ENCODE results near the gene BNIP3.

The BNIP3 gene

GRCh38 chr10:131925716-131926115 is 56.0 kb downstream of the BNIP3 start:
- no peak for TF ChIP-seq CTCF (IDR thresholded peaks at IDR 0.05)
- intact Hi-C loops (cut with DNase I; ENCODE audit: low total_unique reads) = no loop called here
- Histone ChIP-seq H3K9me3 (peaks cover 0 to 11% (median 6%) of the 10 kb centered on the region in 3 donors), H3K4me3 (no peak overlapping the region), H3K4me1 (peaks cover 0 to 31% (median 19%) of the 10 kb centered on the region in 4 donors), H3K27me3 (no peaks in the 10 kb centered on the region), H3K36me3 (no peaks in the 10 kb centered on the region), H3K27ac (no peak overlapping the region)
- no peak for DNase-seq

- peaks cover 0 to 26% (median 16%) of the 10 kb centered on the region in 4 donors for H3K4me1 ChIP-seq
- TF ChIP-seq CTCF (IDR thresholded peaks at IDR 0.05) = no peak
- no peaks in the 10 kb centered on the region for H3K27me3 ChIP-seq
- DNase-seq = no peak
- intact Hi-C loops (cut with DNase I; ENCODE audit: low total_unique reads) = no loop called here
- peaks cover 0 to 11% (median 6%) of the 10 kb centered on the region in 3 donors for H3K9me3 ChIP-seq
- H3K4me3 ChIP-seq = no peak overlapping the region
- H3K36me3 ChIP-seq = no peaks in the 10 kb centered on the region
- no peak overlapping the region for H3K27ac ChIP-seq
These were observed 56.6 kb downstream of the BNIP3 start for GRCh38 chr10:131925011-131925649.

- no peak overlapping the region for H3K4me3 ChIP-seq
- no peak for TF ChIP-seq CTCF (IDR thresholded peaks at IDR 0.05)
- H3K9me3 ChIP-seq = peaks cover 0 to 11% (median 6%) of the 10 kb centered on the region in 3 donors
- H3K27ac ChIP-seq = no peak overlapping the region
- no peaks in the 10 kb centered on the region for H3K36me3 ChIP-seq
- intact Hi-C loops (cut with DNase I; ENCODE audit: low total_unique reads) = no loop called here
- peaks cover 0 to 8% (median 4%) of the 10 kb centered on the region in 4 donors for H3K4me1 ChIP-seq
- no peak for DNase-seq
- H3K27me3 ChIP-seq = no peaks in the 10 kb centered on the region
These were observed 58.5 kb downstream of the BNIP3 start for GRCh38 chr10:131923038-131923756.

DNA sequence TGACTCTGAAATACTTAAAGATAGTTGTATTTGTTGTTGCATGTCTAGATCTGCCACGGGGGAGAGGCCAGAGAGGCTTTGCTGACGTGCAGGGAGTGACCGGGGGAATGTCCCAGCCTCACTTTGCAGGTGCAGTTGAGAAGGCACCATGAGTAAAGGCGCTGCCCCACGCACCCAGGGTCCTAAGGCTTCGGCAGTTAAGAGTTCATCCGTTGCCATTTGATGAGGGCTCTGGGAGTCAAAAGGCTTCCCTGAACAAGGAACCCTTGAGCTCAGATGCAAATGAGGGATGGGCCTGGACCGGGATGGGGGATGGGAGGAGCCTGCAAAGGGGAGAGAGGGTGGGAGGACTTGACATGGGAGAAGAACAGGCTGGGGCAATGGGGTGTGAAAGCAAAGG is 60.5 kb downstream of the BNIP3 start:
- Histone ChIP-seq H3K27me3 (no peaks in the 10 kb centered on the region), H3K9me3 (peaks cover 0 to 11% (median 6%) of the 10 kb centered on the region in 3 donors), H3K4me3 (no peak overlapping the region), H3K4me1 (no peaks in the 10 kb centered on the region), H3K27ac (no peak overlapping the region), H3K36me3 (no peaks in the 10 kb centered on the region)
- intact Hi-C loops (cut with DNase I; ENCODE audit: low total_unique reads) = no loop called here
- peak in 1 of 2 donors; percentile 34 for DNase-seq
- TF ChIP-seq CTCF (IDR thresholded peaks at IDR 0.05) = no peak

GRCh38 chr10:131920693-131921092 is 61.0 kb downstream of the BNIP3 start:
- intact Hi-C loops (cut with DNase I; ENCODE audit: low total_unique reads) = no loop called here
- Histone ChIP-seq H3K27ac (no peak overlapping the region), H3K9me3 (peaks cover 0 to 9% (median 6%) of the 10 kb centered on the region in 3 donors), H3K27me3 (no peaks in the 10 kb centered on the region), H3K4me3 (no peak overlapping the region), H3K4me1 (no peaks in the 10 kb centered on the region), H3K36me3 (no peaks in the 10 kb centered on the region)
- DNase-seq = peak in 1 of 2 donors; percentile 20
- no peak for TF ChIP-seq CTCF (IDR thresholded peaks at IDR 0.05)

Measured in tibial artery (tissue), 4 donors.